ENCODE results near the gene DYSF.

DYSF gene

GRCh38 chr2:71502941-71503738 lies 49.8 kb downstream of the DYSF start:
- no peak for DNase-seq (ENCODE audit: low spot score)

DNA sequence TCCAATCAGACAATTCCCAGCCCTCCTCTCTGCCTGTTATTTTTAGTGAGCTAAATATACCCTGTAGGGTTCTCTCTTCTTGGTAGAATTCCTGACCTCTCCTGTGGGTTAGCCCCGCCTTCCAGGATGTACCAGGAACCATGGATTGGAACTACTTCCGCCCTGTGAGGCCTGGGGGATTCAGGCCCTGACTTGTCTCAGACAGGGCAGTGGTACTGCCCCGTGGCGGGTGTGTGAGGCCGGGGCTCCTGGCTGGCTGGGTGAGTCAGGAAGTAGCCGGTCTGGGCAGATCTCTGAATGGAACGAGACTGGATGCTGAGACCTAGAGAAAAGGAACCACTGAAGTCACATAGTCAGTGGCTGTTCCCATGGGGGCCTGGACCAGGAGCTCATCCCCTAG lies 50.5 kb downstream of the DYSF start:
- no peak for DNase-seq (ENCODE audit: low spot score)

DNA sequence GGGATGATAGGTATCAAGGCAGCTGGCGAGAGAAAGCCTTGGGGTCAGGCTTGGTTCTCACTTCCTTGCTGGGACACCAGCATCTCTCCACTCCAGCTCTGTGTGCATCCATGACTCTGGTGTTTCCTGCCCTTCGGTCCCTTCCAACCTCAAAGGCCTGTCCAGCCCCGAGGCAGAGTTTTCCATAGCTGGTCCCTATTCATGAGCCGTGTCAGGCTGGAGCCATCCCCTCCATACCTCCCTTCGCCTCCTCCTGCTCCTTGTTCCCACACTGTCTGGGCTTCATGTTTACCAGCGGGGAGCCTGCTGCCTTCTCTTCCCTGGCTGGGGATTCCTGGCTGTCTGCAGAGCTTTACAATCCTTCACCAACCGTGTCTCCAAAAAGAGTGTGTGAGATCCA lies 51.2 kb downstream of the DYSF start:
- no peak for DNase-seq (ENCODE audit: low spot score)

DNA sequence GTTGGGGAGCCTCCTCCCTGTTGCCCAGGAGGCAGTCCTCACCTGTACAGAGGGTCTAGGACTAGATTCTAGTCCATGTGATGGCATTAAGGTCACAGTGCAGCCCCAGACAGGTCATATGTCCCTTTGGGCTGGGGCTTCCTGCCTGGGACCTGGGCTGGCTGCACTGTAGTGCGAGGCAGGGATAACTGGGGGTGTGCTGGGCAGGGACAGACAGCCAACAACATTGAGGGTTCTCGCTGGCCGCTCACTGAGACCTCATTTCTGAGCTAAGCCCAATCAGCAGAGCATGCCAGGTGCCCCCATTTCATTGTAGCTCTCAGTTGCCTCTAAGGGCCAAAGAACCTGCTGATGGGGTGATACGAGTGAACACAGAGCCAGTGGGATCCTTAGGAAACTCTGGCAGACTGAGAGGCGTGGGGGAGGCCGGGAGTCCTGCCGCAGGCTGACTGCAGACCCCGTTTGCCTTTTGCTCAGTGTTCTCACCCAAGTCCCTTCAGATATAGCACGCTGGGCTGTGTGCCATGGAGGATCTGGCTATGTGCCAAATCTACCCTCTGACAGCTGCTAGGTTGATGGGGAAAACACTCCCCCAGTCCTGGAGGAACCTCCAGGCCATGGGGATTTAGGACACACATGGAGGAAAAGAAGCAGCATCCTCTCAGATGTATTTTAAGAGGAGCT lies 51.9 kb downstream of the DYSF start:
- DNase-seq (ENCODE audit: low spot score), result no peak

DNA sequence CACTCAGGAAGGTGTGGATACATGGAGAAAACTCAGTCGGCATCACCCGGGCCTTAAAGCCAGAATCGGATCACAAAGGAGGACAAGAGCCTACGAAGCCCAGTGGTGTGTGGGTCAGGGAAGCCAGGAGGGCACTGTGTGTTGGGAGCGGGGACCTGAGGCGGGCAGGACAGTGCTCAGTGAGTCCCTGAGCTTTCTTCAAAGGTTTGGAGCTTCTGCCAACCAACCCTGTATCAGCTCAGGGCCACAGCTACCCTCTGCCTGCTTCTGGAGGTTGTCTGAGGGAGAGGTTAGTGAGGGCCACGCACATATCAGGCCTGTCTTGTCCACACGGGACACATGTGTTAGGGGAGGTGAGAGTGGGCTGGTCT lies 52.4 kb downstream of the DYSF start:
- no peak for DNase-seq (ENCODE audit: low spot score)

DNA sequence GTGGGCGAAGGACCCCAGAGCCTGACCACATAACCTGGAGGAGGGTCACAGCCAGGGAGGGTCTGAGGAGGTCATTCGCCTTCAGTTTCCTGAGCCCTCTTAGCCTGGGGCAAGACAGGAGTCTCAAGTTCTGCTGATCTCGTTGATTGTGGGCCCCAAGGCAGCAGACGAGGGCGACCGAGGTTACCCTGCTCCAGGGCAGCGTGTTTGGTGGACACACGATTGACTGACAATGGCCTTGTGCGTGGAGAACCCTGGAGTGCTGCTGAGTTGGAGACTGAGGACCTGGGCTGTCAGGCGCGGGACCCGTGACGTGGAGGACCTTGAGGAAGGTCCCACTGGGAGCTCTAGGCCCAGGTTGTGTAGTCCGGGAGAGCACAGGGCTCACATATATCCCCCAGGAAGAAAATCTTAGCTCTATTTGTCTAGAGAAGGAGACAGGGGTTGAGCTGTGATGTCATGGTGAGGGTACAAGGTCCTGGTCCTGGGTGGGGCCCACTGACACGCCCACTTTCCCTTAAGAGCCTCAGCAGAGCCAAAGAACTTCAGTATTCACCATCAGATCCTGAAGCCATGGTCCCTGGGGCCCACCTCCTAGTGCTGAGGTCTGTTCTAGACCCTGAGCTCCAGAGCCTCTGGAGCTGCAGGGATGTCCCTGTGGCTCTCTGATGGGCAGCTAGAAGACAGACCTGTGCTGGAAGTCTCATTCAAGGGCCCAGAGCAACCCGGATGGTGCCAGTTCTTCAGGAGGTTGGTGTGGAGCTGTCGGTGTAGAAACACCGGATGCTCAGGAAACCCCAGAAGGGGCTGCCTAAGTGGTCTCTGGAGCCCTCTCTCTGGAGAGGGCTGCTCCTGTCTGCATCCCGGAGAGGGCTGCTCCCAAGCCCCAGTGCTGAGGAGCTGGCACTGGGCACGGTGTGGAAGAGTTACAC lies 53.1 kb downstream of the DYSF start:
- no peak for DNase-seq (ENCODE audit: low spot score)

DNA sequence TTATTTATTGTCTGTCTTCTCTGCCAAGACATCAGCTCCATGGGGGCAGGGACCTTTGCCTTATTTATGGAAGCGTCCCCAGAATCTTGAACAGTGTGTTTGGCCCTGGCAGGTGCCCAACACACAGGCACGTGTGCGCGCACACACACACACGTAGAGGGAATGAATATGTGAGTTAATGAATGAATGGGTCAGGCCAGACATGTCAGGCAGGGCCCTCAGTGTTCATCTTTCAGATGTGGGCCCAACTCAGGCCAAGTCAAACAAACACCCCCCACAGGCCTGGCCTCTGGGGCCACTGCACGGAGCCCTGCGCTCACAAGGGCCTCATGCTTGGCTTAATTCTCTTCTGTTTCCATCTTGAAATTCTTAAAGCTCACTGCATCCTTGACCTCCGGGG lies 54.1 kb downstream of the DYSF start:
- DNase-seq (ENCODE audit: low spot score), result no peak

DNA sequence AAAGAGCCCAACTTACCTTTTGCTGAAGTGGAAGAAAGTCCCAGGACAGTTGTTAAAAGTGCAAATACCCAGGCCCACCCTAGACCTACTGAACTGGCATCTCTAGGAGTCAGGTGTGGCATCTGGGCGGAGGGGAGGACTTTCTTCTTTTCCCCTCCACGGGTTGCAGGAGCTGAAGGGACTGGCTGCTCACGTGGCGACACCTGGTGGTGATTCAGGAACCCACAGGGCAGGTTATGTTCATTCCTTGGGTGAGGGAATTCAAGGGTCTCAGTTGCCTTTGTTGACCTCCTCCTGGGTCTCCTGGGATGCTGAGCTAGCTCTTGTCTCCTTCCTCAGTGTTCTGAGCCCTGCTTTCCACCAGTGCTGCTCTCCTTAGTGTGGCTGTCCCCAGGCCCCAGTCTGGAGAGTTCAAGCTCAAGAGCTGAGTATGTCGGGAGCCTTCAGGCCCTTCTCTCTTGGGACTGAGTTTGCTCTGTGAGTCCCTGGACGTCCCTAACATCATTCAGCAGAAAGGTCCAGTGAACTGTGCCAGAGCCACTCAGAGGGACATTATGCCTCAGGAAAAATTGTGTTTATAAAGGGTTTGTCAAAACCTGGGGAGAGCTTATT lies 56.9 kb downstream of the DYSF start:
- DNase-seq (ENCODE audit: low spot score), result peak; percentile 76

DNA sequence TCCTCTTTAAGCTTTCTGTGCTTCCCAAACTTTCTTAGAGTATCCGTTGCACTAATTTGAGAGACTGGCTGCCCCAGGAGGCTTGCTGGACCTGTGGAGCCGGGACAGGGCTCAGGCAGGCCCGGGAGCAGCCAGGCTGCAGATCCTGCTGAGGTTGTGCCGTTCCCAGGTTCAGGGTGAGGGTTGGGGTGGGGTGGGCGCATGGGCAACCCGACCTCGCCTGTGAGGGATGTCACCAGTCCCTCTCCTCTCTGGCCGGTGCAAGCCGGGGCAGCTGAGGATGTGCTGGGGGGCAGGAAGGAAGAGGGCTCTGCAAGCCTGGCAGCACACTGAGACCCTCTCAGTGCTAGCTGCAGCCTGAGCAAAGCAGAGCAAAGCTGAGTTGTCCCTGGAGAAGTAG lies 57.6 kb downstream of the DYSF start:
- no peak for DNase-seq (ENCODE audit: low spot score)

GRCh38 chr2:71511776-71512175 lies 58.4 kb downstream of the DYSF start:
- no peak for DNase-seq (ENCODE audit: low spot score)

DNA sequence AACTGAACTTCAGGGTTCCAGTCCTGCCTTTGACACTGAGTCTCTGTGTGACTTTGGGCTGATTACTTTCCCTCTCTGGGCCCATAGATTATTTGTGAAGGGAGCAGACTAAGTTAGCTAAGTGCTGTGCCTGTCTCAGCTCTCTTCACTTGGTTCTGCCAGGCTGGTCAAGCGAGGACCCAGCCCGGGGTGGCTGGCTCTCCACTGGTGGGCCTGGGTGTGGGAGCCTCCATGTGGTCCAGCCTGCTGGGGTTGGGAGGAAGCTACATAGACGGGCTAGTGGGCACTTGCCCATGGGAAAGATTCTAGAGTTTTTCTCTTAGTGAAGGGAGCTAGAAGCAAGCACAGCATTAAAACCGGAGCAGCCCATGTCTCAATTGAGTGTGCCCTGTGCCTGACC lies 59.0 kb downstream of the DYSF start:
- no peak for DNase-seq (ENCODE audit: low spot score)

GRCh38 chr2:71513096-71513495 lies 59.7 kb downstream of the DYSF start:
- DNase-seq (ENCODE audit: low spot score), result no peak

GRCh38 chr2:71513721-71514120 lies 60.4 kb downstream of the DYSF start:
- DNase-seq (ENCODE audit: low spot score), result no peak

DNA sequence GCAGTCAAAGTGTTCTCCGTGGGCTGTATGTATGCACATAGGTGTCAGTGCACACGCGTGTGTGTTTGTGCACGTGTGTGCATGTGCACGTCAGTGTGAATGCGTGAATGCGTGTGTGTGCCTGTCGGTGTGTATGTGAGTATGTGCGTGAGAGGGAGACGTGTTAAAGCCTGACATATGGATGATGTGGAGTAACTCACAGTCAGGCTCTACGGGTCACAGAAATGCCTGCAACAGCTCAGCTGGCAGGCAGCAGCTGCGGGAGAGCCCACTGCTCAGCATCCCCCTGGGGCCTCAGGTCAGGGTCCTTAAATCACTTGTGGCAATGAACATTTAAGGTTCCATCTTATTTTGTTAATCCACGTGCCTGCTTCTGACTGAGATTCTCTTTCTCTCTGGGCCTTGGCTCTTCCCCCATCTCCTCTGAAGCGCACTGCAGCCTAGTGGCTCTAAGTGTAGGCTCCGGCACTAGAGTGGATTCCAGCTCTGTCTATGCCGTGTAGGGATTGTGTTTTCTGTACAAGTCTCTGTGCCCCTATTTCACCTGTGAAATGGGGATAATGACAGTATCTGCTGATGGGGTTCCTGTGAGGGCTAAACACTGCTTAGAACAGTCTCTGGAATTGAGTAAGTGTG lies 63.0 kb downstream of the DYSF start:
- DNase-seq (ENCODE audit: low spot score), result no peak

- no peak for DNase-seq (ENCODE audit: low spot score)
These were observed 64.5 kb downstream of the DYSF start for GRCh38 chr2:71517851-71518250.

DNA sequence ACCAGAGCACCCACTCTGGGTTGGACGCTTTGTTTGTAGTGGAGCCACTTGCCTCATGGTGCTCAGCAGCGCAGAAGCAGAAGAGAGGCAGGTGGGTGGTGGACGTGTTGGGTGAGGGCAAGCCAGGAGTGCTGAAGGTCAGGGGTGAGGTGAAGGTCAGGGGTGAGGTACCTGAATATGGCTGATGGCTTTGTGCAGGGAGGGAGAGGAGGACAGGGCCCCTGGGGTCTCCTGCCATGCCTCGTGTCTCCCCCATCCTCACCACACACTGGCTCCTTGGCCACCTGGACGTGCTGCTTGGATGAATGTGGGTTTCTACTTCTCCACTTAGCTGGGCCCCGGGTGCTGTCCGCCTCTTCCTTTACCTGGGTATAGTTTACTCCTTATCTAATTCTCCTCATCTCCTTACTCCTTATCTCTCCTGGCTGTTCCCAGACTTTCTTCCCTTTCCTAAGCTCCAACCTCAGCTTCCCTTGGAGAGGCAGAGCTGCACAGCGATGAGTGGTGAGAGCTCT lies 68.1 kb downstream of the DYSF start:
- no peak for DNase-seq (ENCODE audit: low spot score)

- DNase-seq (ENCODE audit: low spot score), result no peak
These were observed 71.1 kb downstream of the DYSF start for GRCh38 chr2:71524476-71524875.

DNA sequence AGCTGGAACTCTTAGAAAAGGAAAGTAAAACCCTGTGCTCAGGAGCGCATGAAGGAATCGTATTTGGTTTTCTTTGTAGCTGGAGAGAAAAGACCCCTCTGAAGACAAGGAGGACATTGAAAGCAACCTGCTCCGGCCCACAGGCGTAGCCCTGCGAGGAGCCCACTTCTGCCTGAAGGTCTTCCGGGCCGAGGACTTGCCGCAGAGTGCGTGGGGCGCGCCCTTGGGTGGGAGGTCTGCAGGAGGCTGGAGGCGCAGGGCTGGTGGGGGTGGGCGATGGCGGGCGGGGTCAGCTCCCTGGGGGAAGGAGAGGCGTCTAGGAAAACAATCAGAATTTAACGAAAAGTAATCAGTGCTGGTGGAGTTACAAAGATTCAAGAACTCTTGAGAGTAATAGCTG lies 72.8 kb downstream of the DYSF start:
- DNase-seq (ENCODE audit: low spot score), result no peak

- DNase-seq (ENCODE audit: low spot score), result no peak
These were observed 73.6 kb downstream of the DYSF start for GRCh38 chr2:71526975-71527374.

GRCh38 chr2:71528131-71528591 lies 74.8 kb downstream of the DYSF start:
- no peak for DNase-seq (ENCODE audit: low spot score)

GRCh38 chr2:71528749-71529148 lies 75.4 kb downstream of the DYSF start:
- no peak for DNase-seq (ENCODE audit: low spot score)

Data from germinal center (tissue), 1 donor.